SKM-1 (cell line): ENCODE data around the gene KISS1R.

Source experiments
- DNase-seq: peaks from one replicate; lab custom pipeline; 2025; ENCODE audit not compliant: unreplicated experiment; lab: John Stamatoyannopoulos, UW

The KISS1R gene

DNA sequence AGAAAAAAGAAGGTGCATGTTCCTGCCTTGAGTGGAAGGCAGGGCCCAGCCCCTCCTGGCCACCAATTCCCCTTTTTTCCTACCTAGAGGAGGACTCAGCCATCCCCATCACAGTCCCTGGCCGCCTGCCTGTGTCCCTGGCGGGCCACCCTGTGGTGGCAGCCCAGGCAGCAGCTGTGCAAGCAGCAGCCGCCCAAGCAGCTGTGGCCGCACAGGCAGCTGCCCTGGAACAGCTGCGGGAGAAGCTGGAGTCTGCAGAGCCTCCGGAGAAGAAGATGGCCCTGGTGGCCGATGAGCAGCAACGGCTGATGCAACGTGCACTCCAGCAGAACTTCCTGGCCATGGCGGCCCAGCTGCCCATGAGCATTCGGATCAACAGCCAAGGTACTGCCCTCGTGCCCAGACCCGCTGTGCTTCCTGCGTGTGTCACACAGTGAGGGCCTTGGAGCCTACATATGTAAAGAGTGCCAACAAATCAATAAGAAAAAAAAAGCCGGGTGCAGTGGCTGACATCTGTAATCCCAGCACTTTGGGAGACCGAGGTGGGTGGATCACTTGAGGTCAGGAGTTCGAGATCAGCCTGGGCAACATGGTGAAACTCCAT, 49.5 kb downstream of the KISS1R start:
- no peak for DNase-seq
